Measurements from ENCODE around the gene NAMPT.

The NAMPT gene

GRCh38 chr7:106256144-106256543, 28.6 kb downstream of the NAMPT start:
- DNase-seq (ENCODE audit: low read depth in 1 of 2, low spot score in 1 of 2), result no peak
- in situ Hi-C loops (cut with HindIII; ENCODE audit: low pct_unique_long_range_greater_than_20kb, low sequenced_read_pairs), result no loop called here
- no peak for TF ChIP-seq JUND (IDR thresholded peaks at IDR 0.05; ENCODE audit: low read depth)

DNA sequence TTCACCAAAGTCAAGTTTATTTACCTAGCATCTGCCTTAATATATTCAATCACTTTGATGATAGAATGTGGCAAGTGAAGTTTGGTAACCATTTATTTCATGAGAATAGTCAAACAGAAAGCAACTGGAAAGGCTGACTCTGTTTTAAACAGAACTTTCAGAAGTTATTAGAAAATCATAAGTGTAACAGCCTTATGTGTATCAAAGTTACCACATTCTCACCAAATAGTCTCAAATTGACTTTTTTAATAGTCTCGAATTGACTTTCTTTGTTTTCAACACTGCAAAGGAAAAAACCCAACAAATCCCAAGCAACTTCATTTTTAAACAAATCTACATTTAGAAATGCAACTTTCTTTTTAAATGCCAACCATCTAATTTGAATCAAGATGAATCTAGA, 29.5 kb downstream of the NAMPT start:
- in situ Hi-C loops (cut with HindIII; ENCODE audit: low pct_unique_long_range_greater_than_20kb, low sequenced_read_pairs), result no loop called here
- no peak for TF ChIP-seq JUND (IDR thresholded peaks at IDR 0.05; ENCODE audit: low read depth)
- no peak for DNase-seq (ENCODE audit: low read depth in 1 of 2, low spot score in 1 of 2)

DNA sequence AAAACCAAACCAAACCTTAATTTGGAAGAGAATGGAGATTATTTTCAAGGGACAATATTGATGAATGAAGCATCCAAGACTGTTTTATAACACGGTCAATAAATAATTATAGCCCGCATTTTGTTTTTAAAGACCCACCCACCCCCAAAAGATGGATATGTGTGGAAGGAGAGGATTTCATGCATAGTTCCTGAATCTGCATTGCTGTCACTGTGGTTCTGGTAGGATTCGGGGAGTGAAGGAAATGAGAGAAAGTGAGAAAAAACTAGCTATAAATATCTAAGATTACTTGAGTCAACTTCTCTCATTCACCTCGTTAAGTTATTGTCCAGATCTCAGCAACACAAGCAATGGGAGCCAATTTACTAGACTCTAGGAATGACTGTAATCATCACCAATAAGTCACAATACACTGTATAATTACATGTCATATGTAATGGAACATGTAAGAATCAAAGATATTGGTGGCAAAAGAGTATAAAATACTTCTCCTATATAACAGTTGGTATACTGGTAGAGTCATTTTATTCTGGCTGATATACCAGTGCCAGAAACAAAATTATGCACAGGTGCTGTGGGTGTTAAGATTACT, 30.2 kb downstream of the NAMPT start:
- TF ChIP-seq JUND (IDR thresholded peaks at IDR 0.05; ENCODE audit: low read depth), result no peak
- DNase-seq (ENCODE audit: low read depth in 1 of 2, low spot score in 1 of 2), result no peak
- in situ Hi-C loops (cut with HindIII; ENCODE audit: low pct_unique_long_range_greater_than_20kb, low sequenced_read_pairs), result no loop called here

DNA sequence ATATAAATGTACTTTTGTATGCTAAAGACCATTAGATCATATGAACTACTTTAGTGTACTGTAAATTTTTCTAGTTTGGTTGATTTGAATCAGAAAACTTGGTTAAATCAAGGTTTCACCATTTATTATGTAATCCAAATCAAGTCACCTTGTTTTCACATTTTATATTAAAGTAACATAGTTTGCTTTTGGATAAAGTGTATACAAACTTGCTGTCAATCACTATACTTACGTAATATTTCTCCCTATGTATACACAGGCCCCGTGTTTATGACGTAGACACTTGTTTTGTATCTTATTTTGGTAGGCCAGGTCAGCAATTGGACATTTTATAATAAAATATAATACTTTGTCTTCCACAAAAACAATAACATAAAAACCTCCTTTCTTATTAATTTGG, 32.2 kb downstream of the NAMPT start:
- no peak for TF ChIP-seq JUND (IDR thresholded peaks at IDR 0.05; ENCODE audit: low read depth)
- no peak for DNase-seq (ENCODE audit: low read depth in 1 of 2, low spot score in 1 of 2)
- in situ Hi-C loops (cut with HindIII; ENCODE audit: low pct_unique_long_range_greater_than_20kb, low sequenced_read_pairs), result no loop called here

DNA sequence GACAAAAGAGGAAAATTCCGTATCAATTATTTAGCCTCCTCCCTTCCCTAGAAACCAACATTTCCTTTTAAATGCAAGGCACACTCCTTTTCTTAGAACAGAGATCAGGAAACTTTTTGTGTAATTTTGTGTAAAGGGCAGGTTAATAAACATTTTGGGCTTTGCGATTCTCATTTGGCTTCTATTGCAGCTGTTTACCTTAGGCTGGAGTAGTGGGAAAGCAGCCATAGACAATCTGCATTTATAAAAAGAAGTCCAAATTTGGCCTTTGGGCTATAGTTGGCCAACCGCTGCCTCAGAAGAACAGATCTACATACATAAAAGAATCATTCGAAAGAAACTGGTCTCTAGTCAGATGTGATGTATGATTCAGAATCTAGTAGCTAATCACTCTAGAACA, 35.3 kb downstream of the NAMPT start:
- TF ChIP-seq JUND (IDR thresholded peaks at IDR 0.05; ENCODE audit: low read depth), result no peak
- in situ Hi-C loops (cut with HindIII; ENCODE audit: low pct_unique_long_range_greater_than_20kb, low sequenced_read_pairs), result no loop called here
- DNase-seq (ENCODE audit: low read depth in 1 of 2, low spot score in 1 of 2), result no peak

DNA sequence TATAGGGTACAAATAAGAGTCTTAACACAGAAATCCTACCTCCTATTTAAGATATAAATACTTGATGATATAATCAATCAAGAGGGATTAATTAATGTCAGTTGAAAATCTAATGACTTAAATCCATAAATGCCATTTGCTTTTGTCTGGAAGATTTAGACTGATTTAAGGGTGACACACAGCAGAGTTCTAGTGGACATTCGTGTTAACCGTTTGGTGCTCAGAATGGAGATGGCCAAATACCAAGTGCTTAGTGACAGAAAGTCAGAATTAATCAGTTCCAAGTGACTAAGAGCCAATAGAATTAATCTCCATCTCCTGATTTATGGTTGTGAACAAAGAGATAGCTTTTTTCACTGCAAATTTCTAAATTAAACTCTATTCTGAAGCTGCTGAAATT, 36.2 kb downstream of the NAMPT start:
- in situ Hi-C loops (cut with HindIII; ENCODE audit: low pct_unique_long_range_greater_than_20kb, low sequenced_read_pairs), result no loop called here
- no peak for TF ChIP-seq JUND (IDR thresholded peaks at IDR 0.05; ENCODE audit: low read depth)
- no peak for DNase-seq (ENCODE audit: low read depth in 1 of 2, low spot score in 1 of 2)

DNA sequence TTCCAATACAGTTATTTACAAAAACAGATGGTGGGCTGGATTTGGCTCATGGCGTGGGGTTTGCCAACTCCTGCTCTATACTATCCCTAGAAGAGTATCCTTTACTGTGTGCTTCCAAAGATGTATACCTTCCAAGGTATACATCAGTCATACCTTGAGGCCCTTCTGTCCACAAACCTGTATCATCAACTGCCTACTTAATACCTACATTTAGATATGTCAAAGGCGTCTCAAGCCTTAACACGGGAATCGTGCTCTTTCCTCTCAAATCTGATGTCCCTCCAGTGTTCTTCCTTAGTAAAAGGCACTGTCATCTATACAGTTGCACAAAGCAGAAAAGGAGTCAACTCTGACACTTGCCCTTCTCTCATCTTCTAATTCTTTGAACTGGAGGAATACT, 36.9 kb downstream of the NAMPT start:
- no peak for DNase-seq (ENCODE audit: low read depth in 1 of 2, low spot score in 1 of 2)
- TF ChIP-seq JUND (IDR thresholded peaks at IDR 0.05; ENCODE audit: low read depth), result no peak
- in situ Hi-C loops (cut with HindIII; ENCODE audit: low pct_unique_long_range_greater_than_20kb, low sequenced_read_pairs), result no loop called here

DNA sequence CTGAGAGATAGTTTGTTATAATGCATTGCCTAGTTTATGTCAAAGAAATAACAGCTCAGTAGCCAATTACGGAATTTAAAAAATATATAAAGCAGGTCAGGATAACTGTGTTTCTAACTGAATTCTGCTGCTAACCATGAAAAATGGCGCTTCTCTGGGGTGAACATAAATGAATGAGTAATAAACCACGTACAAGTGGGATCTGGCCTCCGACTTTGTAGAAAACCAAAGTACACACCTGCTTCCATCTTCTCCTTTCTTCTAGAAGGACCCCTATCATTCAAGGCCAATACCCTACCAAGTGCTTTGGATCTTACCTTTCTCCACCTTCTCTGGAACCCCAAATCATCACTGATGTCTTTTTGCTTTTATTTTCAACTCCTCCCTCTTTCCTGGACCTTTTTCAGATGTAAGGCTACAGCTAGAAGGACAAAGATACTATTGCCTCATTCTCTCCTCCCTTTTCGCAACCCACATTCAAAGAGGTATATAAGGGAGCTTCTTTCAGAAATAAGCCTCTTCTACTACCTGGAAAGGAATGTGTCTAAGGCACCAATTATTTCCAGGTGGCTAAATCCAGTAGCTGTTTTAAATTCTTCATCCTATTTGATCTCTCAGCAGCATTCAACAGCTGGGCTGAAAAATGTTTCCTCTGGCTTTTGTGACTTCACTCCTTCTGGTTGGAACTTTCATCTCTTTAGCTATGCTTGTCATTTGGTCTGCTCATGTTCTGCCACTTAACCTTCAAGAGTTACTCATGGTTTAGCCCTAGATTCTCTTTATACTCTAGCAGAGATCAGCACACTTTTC, 37.7 kb downstream of the NAMPT start:
- no peak for DNase-seq (ENCODE audit: low read depth in 1 of 2, low spot score in 1 of 2)
- in situ Hi-C loops (cut with HindIII; ENCODE audit: low pct_unique_long_range_greater_than_20kb, low sequenced_read_pairs), result no loop called here
- no peak for TF ChIP-seq JUND (IDR thresholded peaks at IDR 0.05; ENCODE audit: low read depth)

DNA sequence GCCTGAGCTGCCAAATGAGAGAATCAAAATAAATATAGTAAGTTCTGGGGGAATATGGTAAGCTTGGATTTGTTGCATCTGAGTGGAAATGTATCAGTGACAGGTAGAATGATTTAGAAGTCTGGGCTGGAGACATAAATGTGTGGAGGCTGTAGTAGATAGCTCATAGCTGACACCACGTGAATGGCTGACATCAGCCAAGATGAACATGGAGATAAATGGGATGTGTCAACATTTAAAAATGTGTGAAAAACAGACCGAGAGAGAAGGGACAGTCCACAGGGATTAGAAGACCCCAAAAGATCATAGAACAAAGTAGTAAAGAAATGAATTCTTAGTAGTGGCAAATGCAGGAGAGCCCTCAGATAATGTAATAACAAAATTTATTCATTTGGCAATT, 40.9 kb downstream of the NAMPT start:
- in situ Hi-C loops (cut with HindIII; ENCODE audit: low pct_unique_long_range_greater_than_20kb, low sequenced_read_pairs), result no loop called here
- no peak for DNase-seq (ENCODE audit: low read depth in 1 of 2, low spot score in 1 of 2)
- TF ChIP-seq JUND (IDR thresholded peaks at IDR 0.05; ENCODE audit: low read depth), result no peak

DNA sequence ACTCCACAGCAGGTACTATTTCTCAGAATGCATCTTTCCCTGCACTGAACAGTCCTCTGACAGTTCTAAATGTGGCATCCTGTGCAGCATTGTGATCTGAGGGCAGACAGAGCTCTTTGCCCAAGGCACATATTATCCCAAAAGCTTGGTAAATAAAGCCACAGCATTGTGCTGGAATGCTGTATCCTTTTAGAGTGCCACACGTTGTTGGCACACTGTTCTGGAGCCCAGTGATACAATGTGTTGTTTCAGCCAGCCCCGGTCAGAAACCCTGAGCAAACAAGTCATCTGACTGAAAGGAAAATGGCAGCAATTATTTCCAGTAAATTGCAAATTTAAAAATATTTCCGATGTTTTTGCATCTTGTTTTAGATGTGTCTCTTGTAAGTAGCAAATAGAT, 45.4 kb downstream of the NAMPT start:
- in situ Hi-C loops (cut with HindIII; ENCODE audit: low pct_unique_long_range_greater_than_20kb, low sequenced_read_pairs), result no loop called here
- DNase-seq (ENCODE audit: low read depth in 1 of 2, low spot score in 1 of 2), result peak in 1 of 2 experiments; percentile 87
- 0 out of 2 replicates have a peak, but pooled peaks have one; percentile 8 for TF ChIP-seq JUND (IDR thresholded peaks at IDR 0.05; ENCODE audit: low read depth)

- no peak for DNase-seq (ENCODE audit: low read depth in 1 of 2, low spot score in 1 of 2)
- TF ChIP-seq JUND (IDR thresholded peaks at IDR 0.05; ENCODE audit: low read depth), result no peak
- in situ Hi-C loops (cut with HindIII; ENCODE audit: low pct_unique_long_range_greater_than_20kb, low sequenced_read_pairs), result no loop called here
Measured at GRCh38 chr7:106238830-106239229, 46.0 kb downstream of the NAMPT start.

DNA sequence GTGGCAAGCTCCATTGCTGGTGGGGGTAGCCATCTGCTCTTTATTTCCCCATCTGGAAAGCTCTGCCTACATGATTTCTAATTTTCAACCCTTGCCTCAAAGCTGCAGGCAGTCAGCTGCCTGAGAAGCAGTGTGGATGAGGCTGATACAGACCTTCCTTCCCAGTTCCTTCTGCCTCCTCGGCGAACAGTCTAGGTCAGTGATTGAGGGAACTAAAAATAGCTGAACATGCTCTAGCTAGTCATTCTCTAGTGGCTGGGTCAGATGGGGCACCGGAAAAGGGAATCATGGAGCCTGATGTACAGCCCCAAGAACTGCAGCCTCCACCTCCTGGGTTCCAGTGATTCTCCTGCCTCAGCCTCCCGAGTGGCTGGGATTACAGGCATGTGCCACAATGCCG, 48.7 kb downstream of the NAMPT start:
- DNase-seq (ENCODE audit: low read depth in 1 of 2, low spot score in 1 of 2), result no peak
- no peak for TF ChIP-seq JUND (IDR thresholded peaks at IDR 0.05; ENCODE audit: low read depth)
- in situ Hi-C loops (cut with HindIII; ENCODE audit: low pct_unique_long_range_greater_than_20kb, low sequenced_read_pairs), result no loop called here

- no peak for TF ChIP-seq JUND (IDR thresholded peaks at IDR 0.05; ENCODE audit: low read depth)
- DNase-seq (ENCODE audit: low read depth in 1 of 2, low spot score in 1 of 2), result no peak
- in situ Hi-C loops (cut with HindIII; ENCODE audit: low pct_unique_long_range_greater_than_20kb, low sequenced_read_pairs), result no loop called here
Measured at GRCh38 chr7:106234425-106234824, 50.4 kb downstream of the NAMPT start.
